GM23338 (cell line): Measurements from ENCODE around the gene DCBLD1. TPM values are rescaled to one million over a fixed set of nuclear protein-coding genes. Genes with fewer than 3 reads are reported as not detected.

Source experiments
- ATAC-seq: fragments of 200-7000 bp; cut with Tn5 transposase; 3 replicates; pipeline ENCODE4 v1.9.1; 2020
- DNase-seq: peaks from one replicate; pipeline ENCODE4 v3.0.0-alpha.2; 2015; ENCODE audit warnings: low spot score
- H2AFZ ChIP-seq: fragments of 200-600 bp; sonication (generic); 2 replicates; pipeline ENCODE4 v1.8.0; 2016; ENCODE audit warnings: antibody characterized with exemption, mild to moderate bottlenecking, moderate library complexity
- H3F3A ChIP-seq: fragments of 200-600 bp; sonication (generic); replicated peaks from 2 replicates; pipeline ENCODE4 v1.8.0; 2017; ENCODE audit warnings: antibody characterized with exemption, mixed run types, low read depth
- H3K27ac ChIP-seq: fragments of 200-600 bp; sonication (generic); 2 replicates; pipeline ENCODE4 v1.6.1; 2016; ENCODE audit warnings: low read depth
- H3K27me3 ChIP-seq: fragments of 200-600 bp; sonication (generic); 2 replicates; pipeline ENCODE4 v1.8.0; 2016; ENCODE audit warnings: mild to moderate bottlenecking, mixed run types, moderate library complexity; ENCODE audit not compliant: insufficient read depth
- H3K36me3 ChIP-seq: fragments of 200-600 bp; sonication (generic); 2 replicates; pipeline ENCODE4 v1.8.0; 2016; ENCODE audit warnings: mild to moderate bottlenecking; ENCODE audit not compliant: insufficient read depth
- H3K4me1 ChIP-seq: fragments of 200-600 bp; sonication (generic); 2 replicates; pipeline ENCODE4 v1.8.0; 2016; ENCODE audit warnings: mild to moderate bottlenecking, moderate library complexity; ENCODE audit not compliant: insufficient read depth
- H3K4me2 ChIP-seq: fragments of 200-600 bp; sonication (generic); 2 replicates; pipeline ENCODE4 v1.7.1; 2017; ENCODE audit warnings: mixed run types
- H3K4me3 ChIP-seq: fragments of 200-600 bp; sonication (generic); 2 replicates; pipeline ENCODE4 v1.6.1; 2016; ENCODE audit warnings: mixed run types
- H3K79me2 ChIP-seq: fragments of 200-600 bp; sonication (generic); replicated peaks from 2 replicates; pipeline ENCODE4 v1.8.0; 2017; ENCODE audit warnings: mild to moderate bottlenecking; ENCODE audit not compliant: insufficient read depth
- H3K9me2 ChIP-seq: fragments of 200-600 bp; sonication (generic); 2 replicates; pipeline ENCODE4 v1.8.0; 2017; ENCODE audit not compliant: insufficient read depth
- H4K20me1 ChIP-seq: fragments of 200-600 bp; sonication (generic); replicated peaks from 2 replicates; pipeline ENCODE4 v1.8.0; 2017; ENCODE audit warnings: mild to moderate bottlenecking; ENCODE audit not compliant: insufficient read depth
- H3K27ac Mint-ChIP-seq: 2 replicates; pipeline ENCODE4 v1.8.0; 2020; ENCODE audit warnings: inconsistent platforms, mild to moderate bottlenecking, moderate library complexity, mixed read lengths
- H3K27me3 Mint-ChIP-seq: 3 replicates; pipeline ENCODE4 v1.8.0; 2022; ENCODE audit warnings: low read depth, mild to moderate bottlenecking, moderate library complexity, mixed read lengths, inconsistent platforms; ENCODE audit not compliant: insufficient read depth, poor library complexity
- H3K36me3 Mint-ChIP-seq: 3 replicates; pipeline ENCODE4 v1.8.0; 2021; ENCODE audit warnings: low read depth, mild to moderate bottlenecking, inconsistent platforms, moderate library complexity, mixed read lengths
- H3K4me1 Mint-ChIP-seq: 3 replicates; pipeline ENCODE4 v1.8.0; 2020; ENCODE audit warnings: mild to moderate bottlenecking, inconsistent platforms, mixed read lengths
- H3K4me3 Mint-ChIP-seq: 3 replicates; pipeline ENCODE4 v1.8.0; 2021; ENCODE audit warnings: moderate library complexity, mild to moderate bottlenecking, inconsistent platforms, mixed read lengths
- H3K9me3 Mint-ChIP-seq: 3 replicates; pipeline ENCODE4 v1.8.0; 2020; ENCODE audit warnings: moderate library complexity, mild to moderate bottlenecking, inconsistent platforms, mixed read lengths
- CREB1 ChIP-seq: fragments of 250-450 bp; sonication (Bioruptor Pico); IDR thresholded peaks from 2 replicates; pipeline ENCODE4 v1.5.0; 2020; ENCODE audit warnings: low read depth, mild to moderate bottlenecking, moderate library complexity
- CTCF ChIP-seq, 2 experiments: fragments of 200-600 bp in 1 of 2; sonication (generic) in 1 of 2; conservative IDR thresholded peaks; 2 replicates each; pipeline versions ENCODE4 v1.5.1 to v1.6.1; 2016 to 2017; ENCODE audit warnings: antibody characterized with exemption in 2 of 2, low read depth in 2 of 2, mild to moderate bottlenecking in 2 of 2, moderate library complexity in 1 of 2
- NANOG ChIP-seq: IDR thresholded peaks from 2 replicates; pipeline ENCODE4 v1.6.1; 2016; ENCODE audit warnings: antibody characterized with exemption, borderline replicate concordance
- POLR2AphosphoS5 ChIP-seq: IDR thresholded peaks from 2 replicates; pipeline ENCODE4 v1.6.1; 2016; ENCODE audit warnings: antibody characterized with exemption, low read depth
- REST ChIP-seq: IDR thresholded peaks from one replicate; pipeline ENCODE4 v1.6.1; 2018; ENCODE audit warnings: antibody characterized with exemption; ENCODE audit not compliant: unreplicated experiment
- STAT1 ChIP-seq: IDR thresholded peaks from one replicate; pipeline ENCODE4 v1.6.1; 2016; ENCODE audit warnings: antibody characterized with exemption; ENCODE audit not compliant: unreplicated experiment
- ZNF114 ChIP-seq: fragments of 250-450 bp; sonication (Bioruptor Pico); IDR thresholded peaks from 2 replicates; pipeline ENCODE4 v1.5.0; 2020; ENCODE audit warnings: mild to moderate bottlenecking, moderate library complexity
- ZNF331 ChIP-seq: fragments of 250-450 bp; sonication (Bioruptor Pico); IDR thresholded peaks from 2 replicates; pipeline ENCODE4 v1.5.0; 2020; ENCODE audit warnings: low read depth, mild to moderate bottlenecking, moderate library complexity
- ZNF462 ChIP-seq: fragments of 250-450 bp; sonication (Bioruptor Pico); IDR thresholded peaks from 2 replicates; pipeline ENCODE4 v1.5.0; 2020; ENCODE audit warnings: mild to moderate bottlenecking, moderate library complexity
- polyA plus RNA-seq: library from polyadenylated mRNA; unstranded; fragments of >200 nt; fragmentation: Nextera tagmentation; extraction: Ambion mirVana; gene quantifications from 2 replicates; pipeline ENCODE4 v1.2.1, GENCODE V29; 2016
- total RNA-seq: library from RNA; depleted of rRNA; stranded (reverse); fragments of >200 nt; shearing (Covaris generic); gene quantifications from 2 replicates; pipeline ENCODE4 v1.2.3, GENCODE V29; 2014
- TF ChIP-seq, protein P1 (sequence below): IDR thresholded peaks from 2 replicates; pipeline ENCODE4 v1.6.1; 2016; ENCODE audit warnings: antibody characterized with exemption

Gene DCBLD1
- total and polyA plus RNA-seq, 2 experiments from 2014 or later = 4.2 to 7.6 TPM

GRCh38 chr6:117525607-117526006 lies 43.1 kb downstream of the DCBLD1 start (continued):
- TF ChIP-seq ZNF462 (CRISPR knock-in tag) (no peak), ZNF114 (CRISPR knock-in tag) (no peak), ZNF331 (CRISPR knock-in tag) (no peak), CTCF (conservative IDR thresholded peaks at IDR 0.05; ENCODE audit: low read depth in 2 of 2) (no peak), POLR2AphosphoS5 (no peak), CREB1 (CRISPR knock-in tag) (no peak)

- H3K79me2 ChIP-seq = no peaks in the 10 kb centered on the region
- H4K20me1 ChIP-seq = no peaks in the 10 kb centered on the region
- no peak for DNase-seq
- H3F3A ChIP-seq = no peaks in the 10 kb centered on the region
- ATAC-seq = no peak
- H3K4me1 ChIP-seq = peaks cover 2% of the 10 kb centered on the region; the same call in 1 of the 2 replicates
- no peak overlapping the region for H2AFZ ChIP-seq
- H3K36me3 Mint-ChIP-seq = no peaks in the 10 kb centered on the region
- no peak overlapping the region for H3K4me3 ChIP-seq
- H3K9me3 Mint-ChIP-seq = no peaks in the 10 kb centered on the region
- no peak overlapping the region for H3K4me2 ChIP-seq
- H3K27ac Mint-ChIP-seq = no peak overlapping the region; the same call in 1 of the 2 replicates
- peaks cover 3% of the 10 kb centered on the region; the same call in 2 of the 3 replicates for H3K4me1 Mint-ChIP-seq
- no peak overlapping the region for H3K4me3 Mint-ChIP-seq
- no peaks in the 10 kb centered on the region for H3K27me3 ChIP-seq
- H3K27ac ChIP-seq = no peak overlapping the region
- H3K27me3 Mint-ChIP-seq = no peaks in the 10 kb centered on the region
- no peaks in the 10 kb centered on the region for H3K36me3 ChIP-seq
- no peaks in the 10 kb centered on the region for H3K9me2 ChIP-seq
- TF ChIP-seq STAT1 (no peak), CREB1 (CRISPR knock-in tag) (no peak), POLR2AphosphoS5 (no peak), NANOG (no peak), REST (no peak)
- TF ChIP-seq, protein P1, sequence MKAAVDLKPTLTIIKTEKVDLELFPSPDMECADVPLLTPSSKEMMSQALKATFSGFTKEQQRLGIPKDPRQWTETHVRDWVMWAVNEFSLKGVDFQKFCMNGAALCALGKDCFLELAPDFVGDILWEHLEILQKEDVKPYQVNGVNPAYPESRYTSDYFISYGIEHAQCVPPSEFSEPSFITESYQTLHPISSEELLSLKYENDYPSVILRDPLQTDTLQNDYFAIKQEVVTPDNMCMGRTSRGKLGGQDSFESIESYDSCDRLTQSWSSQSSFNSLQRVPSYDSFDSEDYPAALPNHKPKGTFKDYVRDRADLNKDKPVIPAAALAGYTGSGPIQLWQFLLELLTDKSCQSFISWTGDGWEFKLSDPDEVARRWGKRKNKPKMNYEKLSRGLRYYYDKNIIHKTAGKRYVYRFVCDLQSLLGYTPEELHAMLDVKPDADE = no peak
Measured at GRCh38 chr6:117530467-117531242, 48.2 kb downstream of the DCBLD1 start.
